Testis (tissue), 3 donors: ENCODE data around the gene OTOP3. TPM values are rescaled to one million over a fixed set of nuclear protein-coding genes. Genes with fewer than 3 reads are reported as not detected.
"Not testable (repeated sequence)": the region's sequence is repeated elsewhere in the genome, so short reads cannot be mapped to it uniquely, and the experiment has no call there.

Experiments
- DNase-seq: peaks from one replicate; pipeline ENCODE4 v3.0.0-alpha.2; 2019
- H3K27ac ChIP-seq, 2 donors: fragments of 200-600 bp; sonication (generic); one replicate each; pipeline ENCODE4 v1.5.1; 2019
- H3K27me3 ChIP-seq: fragments of 200-600 bp; sonication (generic); one replicate; pipeline ENCODE4 v1.5.1; 2019
- H3K36me3 ChIP-seq: fragments of 200-600 bp; sonication (generic); one replicate; pipeline ENCODE4 v1.5.1; 2017; ENCODE audit warnings: low read depth; ENCODE audit errors: missing control alignments
- H3K4me1 ChIP-seq: fragments of 200-600 bp; sonication (generic); one replicate; pipeline ENCODE4 v1.5.1; 2019
- H3K4me3 ChIP-seq, 2 donors: fragments of 200-600 bp; sonication (generic); one replicate each; pipeline ENCODE4 v1.5.1; 2017 to 2019
- H3K9me3 ChIP-seq: fragments of 200-600 bp; sonication (generic); one replicate; pipeline ENCODE4 v1.5.1; 2017
- POLR2A ChIP-seq: fragments of 450-650 bp; IDR thresholded peaks from one replicate; pipeline ENCODE4 v1.6.1; 2017; ENCODE audit warnings: antibody characterized with exemption, mild to moderate bottlenecking, moderate library complexity
- WGBS, 2 donors: methylation state at CpG; one replicate each; pipeline ENCODE4 v1.1.5; 2018; 5-methylcytosine and 5-hydroxymethylcytosine counted together
- intact Hi-C: fragments of 100-400 bp; cut with DNase I; formaldehyde crosslinking; loops from one replicate; pipeline ENCODE4 v1.15.1; 2023; ENCODE audit warnings: low total_unique reads
- polyA plus RNA-seq: library from polyadenylated mRNA; stranded (reverse); fragments of 350-450 nt; fragmentation: Illumina TruSeq; extraction: RNeasy Lipid Tissue Mini Kit (QIAGEN cat#74804); gene quantifications from one replicate; pipeline ENCODE4 v1.2.3, GENCODE V29; 2014; ENCODE audit warnings: low read depth, low replicate concordance; ENCODE audit not compliant: insufficient read depth
- total RNA-seq, 2 donors: library from RNA; depleted of rRNA; stranded (reverse); fragments of >200 nt; gene quantifications; one replicate each; pipeline ENCODE4 v1.2.3, GENCODE V29; 2016
- TF ChIP-seq, protein P1 (sequence below), 3 experiments: fragments of 450-650 bp in 2 of 3; fragments of 200-600 bp in 1 of 3; sonication (generic) in 1 of 3; IDR thresholded peaks; one replicate each; pipeline ENCODE4 v1.5.1; 2016 to 2019; ENCODE audit warnings: antibody characterized with exemption in 3 of 3, mild to moderate bottlenecking in 2 of 3, moderate library complexity in 1 of 3

Gene OTOP3
- total and polyA plus RNA-seq, 3 donors from 2014 or later: 0.12 TPM; not detected in 2

DNA sequence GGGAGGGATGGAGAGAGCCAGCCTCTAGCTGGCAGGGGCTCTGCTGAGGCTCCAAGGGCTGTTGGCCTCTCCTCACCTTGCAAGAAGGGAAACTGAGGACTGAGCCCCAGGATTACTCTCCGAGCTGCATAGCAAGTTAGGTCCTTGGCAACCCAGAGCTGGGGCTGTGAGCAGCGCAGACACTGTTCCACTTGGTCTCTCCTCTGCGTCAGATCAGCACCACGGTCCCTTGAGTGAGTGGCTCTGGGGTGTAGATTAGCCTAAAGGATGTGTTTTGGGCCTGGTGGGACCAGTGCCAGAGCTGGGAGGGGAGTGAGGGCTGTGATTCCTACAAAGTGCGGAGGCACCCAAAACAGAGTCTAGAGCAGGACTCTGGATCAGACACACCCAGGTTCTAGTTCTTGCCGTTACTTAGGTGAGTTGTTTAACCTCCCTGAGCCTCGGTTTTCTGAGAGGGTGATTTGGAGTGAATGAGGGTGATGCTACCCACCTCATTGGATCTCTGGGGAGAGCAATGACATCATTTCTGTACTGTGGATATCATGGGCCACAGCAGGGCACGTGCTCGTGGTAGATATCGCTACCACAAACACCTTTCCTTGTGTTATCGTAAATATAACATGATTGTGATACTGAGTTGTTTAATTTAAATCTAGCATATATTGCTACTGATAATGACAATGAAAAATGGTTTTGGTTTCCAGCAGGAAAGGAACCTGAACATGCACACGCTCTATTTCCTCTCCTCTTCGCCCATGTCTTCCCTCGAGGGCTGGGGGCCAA is 34.2 kb upstream of the OTOP3 start:
- intact Hi-C loops: no loop called here
- Histone ChIP-seq H3K36me3 (no peaks in the 10 kb centered on the region), H3K4me1 (no peaks in the 10 kb centered on the region), H3K4me3 (no peak overlapping the region), H3K27me3 (no peaks in the 10 kb centered on the region), H3K9me3 (no peaks in the 10 kb centered on the region), H3K27ac (no peak overlapping the region)
- 84 to 86% methylated on average over 10 to 14 of the region's 14 CpGs for whole genome bisulfite sequencing, 2 donors
- DNase-seq: no peak
- no peak for TF ChIP-seq POLR2A
- TF ChIP-seq, protein P1, sequence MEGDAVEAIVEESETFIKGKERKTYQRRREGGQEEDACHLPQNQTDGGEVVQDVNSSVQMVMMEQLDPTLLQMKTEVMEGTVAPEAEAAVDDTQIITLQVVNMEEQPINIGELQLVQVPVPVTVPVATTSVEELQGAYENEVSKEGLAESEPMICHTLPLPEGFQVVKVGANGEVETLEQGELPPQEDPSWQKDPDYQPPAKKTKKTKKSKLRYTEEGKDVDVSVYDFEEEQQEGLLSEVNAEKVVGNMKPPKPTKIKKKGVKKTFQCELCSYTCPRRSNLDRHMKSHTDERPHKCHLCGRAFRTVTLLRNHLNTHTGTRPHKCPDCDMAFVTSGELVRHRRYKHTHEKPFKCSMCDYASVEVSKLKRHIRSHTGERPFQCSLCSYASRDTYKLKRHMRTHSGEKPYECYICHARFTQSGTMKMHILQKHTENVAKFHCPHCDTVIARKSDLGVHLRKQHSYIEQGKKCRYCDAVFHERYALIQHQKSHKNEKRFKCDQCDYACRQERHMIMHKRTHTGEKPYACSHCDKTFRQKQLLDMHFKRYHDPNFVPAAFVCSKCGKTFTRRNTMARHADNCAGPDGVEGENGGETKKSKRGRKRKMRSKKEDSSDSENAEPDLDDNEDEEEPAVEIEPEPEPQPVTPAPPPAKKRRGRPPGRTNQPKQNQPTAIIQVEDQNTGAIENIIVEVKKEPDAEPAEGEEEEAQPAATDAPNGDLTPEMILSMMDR (IDR thresholded peaks at IDR 0.05): no peak

DNA sequence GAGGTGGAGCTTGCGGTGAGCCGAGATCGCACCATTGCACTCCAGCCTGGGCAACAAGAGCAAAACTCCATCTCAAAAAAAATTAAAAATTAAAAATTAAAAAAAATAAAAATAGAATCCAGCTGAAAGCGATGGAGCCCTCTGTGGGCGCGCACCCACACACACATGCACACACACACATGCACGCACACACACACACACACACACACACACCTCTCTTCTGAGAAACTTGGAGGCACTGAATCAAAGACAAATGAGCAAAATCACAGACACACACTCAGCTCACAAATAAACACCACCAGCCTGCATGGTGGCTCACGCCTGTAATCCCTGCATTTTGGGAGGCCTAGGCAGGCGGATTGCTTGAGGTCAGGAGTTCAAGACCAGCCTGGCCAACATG is 32.7 kb upstream of the OTOP3 start:
- Histone ChIP-seq H3K27me3 (no peaks in the 10 kb centered on the region), H3K36me3 (no peaks in the 10 kb centered on the region), H3K4me1 (no peaks in the 10 kb centered on the region), H3K4me3 (no peak overlapping the region), H3K27ac (no peak overlapping the region), H3K9me3 (no peaks in the 10 kb centered on the region)
- intact Hi-C loops: no loop called here
- WGBS, 2 donors: 87 to 91% methylated on average over 9 of the region's 9 CpGs
- no peak for DNase-seq
- TF ChIP-seq, protein P1 (IDR thresholded peaks at IDR 0.05): no peak
- TF ChIP-seq POLR2A: no peak

DNA sequence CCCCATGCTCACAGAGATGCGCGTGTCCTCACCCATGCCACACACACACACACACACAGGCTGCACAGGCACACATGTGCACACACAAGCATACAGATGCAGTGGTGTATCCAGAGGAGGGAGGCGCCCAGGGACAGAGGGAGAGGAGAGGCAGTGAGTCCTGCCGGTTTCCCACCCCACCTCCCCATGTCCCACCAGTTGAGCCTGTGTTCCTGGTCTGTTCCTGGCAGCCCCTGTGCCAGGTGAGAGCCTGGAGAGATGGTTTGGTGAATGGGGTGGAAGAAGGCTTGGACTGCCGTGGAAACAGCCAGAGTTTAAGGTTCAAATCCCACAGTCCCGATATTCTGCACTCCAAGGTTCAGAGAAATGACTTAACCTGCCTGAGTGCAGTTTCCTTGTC is 32.0 kb upstream of the OTOP3 start:
- 74 to 77% methylated on average over 6 of the region's 6 CpGs for WGBS, 2 donors
- no peak overlapping the region for H3K4me3 ChIP-seq
- H3K36me3 ChIP-seq: no peaks in the 10 kb centered on the region
- no peak overlapping the region for H3K27ac ChIP-seq
- intact Hi-C loops: no loop called here
- no peaks in the 10 kb centered on the region for H3K27me3 ChIP-seq
- DNase-seq: no peak
- H3K9me3 ChIP-seq: no peaks in the 10 kb centered on the region
- TF ChIP-seq, protein P1 (IDR thresholded peaks at IDR 0.05): no peak
- TF ChIP-seq POLR2A: no peak
- H3K4me1 ChIP-seq: no peaks in the 10 kb centered on the region

DNA sequence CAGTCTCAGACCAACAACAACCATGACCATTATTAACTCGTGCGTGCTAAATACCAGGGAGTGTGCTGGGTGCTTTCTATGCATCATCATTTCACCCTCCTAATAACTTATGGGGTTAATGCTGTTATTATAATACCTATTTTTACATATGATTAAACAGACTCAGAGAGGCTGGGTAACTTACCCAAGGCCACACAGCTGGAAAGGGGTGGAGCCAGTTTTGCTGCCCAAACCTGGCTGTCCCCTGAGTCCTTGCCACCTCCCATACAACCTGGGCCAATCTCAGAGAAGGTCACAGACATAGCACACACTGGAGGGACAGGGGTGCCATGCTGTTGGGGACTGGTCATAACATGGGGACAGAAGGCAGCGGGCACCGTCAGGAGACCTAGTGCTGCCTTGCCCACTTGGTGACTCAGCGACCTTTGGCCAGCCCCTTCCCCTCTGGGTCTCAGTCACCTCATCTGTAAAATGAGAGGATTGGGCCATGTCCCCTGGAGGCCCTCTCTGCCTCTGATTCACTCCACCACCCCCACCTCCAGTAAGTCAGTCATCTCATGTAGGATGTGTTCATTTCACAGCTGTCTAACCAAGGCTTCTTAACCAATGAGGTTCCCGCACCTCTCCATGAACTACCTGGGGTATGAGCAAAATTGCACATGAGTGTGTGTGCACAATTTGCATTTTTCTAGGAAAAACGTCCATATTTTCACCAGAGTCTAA is 30.9 kb upstream of the OTOP3 start:
- H3K4me1 ChIP-seq: no peaks in the 10 kb centered on the region
- no peaks in the 10 kb centered on the region for H3K9me3 ChIP-seq
- 81 to 82% methylated on average over 4 to 7 of the region's 7 CpGs for WGBS, 2 donors
- no peak overlapping the region for H3K27ac ChIP-seq
- TF ChIP-seq POLR2A: no peak
- TF ChIP-seq, protein P1 (IDR thresholded peaks at IDR 0.05): no peak
- no peaks in the 10 kb centered on the region for H3K27me3 ChIP-seq
- no peaks in the 10 kb centered on the region for H3K36me3 ChIP-seq
- intact Hi-C loops: no loop called here
- DNase-seq: no peak
- H3K4me3 ChIP-seq: no peak overlapping the region

DNA sequence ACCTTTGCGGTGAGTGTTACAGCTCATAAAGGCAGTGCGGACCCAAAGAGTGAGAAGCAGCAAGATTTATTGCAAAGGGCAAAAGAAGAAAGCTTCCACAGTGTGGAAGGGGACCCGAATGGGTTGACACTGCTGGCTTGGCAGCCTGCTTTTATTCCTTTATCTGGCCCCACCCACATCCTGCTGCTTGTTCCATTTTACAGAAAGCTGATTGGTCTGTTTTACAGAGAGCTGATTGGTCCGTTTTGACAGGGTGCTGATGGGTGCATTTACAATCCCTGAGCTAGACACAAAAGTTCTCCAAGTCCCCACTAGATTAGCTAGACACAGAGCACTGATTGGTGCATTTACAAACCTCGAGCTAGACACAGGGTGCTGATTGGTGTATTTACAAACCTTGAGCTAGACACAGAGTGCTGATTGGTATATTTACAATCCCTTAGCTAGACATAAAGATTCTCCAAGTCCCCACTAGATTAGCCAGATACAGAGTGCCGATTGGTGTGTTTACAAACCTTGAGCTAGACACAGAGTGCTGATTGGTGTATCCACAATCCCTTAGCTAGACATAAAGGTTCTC is 29.4 kb upstream of the OTOP3 start:
- H3K36me3 ChIP-seq, DNase-seq, H3K9me3 ChIP-seq, H3K27me3 ChIP-seq, H3K4me1 ChIP-seq, intact Hi-C loops, H3K27ac ChIP-seq, H3K4me3 ChIP-seq: not testable (repeated sequence)
- 65 to 67% methylated on average over 6 of the region's 6 CpGs for WGBS, 2 donors
